ENCODE measurements around the gene TMC6. TPM values are rescaled to one million over a fixed set of nuclear protein-coding genes. Genes with fewer than 3 reads are reported as not detected.

TMC6 gene
- total and polyA plus RNA-seq, 8 donors, result 31.4 to 152 (median 42.8) TPM

GRCh38 chr17:78130090-78130436 lies 1.5 kb upstream of the TMC6 start:
- no peak for ATAC-seq
- Histone ChIP-seq H3K27ac (peak overlapping the region; percentile 60 to 93), H3K36me3 (peaks cover 0 to 23% of the 10 kb centered on the region in 2 donors), H3K4me3 (peak overlapping the region in 1 of 2 donors; percentile 58), H3K4me1 (peaks cover 30 to 92% of the 10 kb centered on the region in 2 donors), H3K9me3 (no peaks in the 10 kb centered on the region), H3K27me3 (peaks cover 0 to 12% of the 10 kb centered on the region in 2 donors)
- TF ChIP-seq, protein P1, sequence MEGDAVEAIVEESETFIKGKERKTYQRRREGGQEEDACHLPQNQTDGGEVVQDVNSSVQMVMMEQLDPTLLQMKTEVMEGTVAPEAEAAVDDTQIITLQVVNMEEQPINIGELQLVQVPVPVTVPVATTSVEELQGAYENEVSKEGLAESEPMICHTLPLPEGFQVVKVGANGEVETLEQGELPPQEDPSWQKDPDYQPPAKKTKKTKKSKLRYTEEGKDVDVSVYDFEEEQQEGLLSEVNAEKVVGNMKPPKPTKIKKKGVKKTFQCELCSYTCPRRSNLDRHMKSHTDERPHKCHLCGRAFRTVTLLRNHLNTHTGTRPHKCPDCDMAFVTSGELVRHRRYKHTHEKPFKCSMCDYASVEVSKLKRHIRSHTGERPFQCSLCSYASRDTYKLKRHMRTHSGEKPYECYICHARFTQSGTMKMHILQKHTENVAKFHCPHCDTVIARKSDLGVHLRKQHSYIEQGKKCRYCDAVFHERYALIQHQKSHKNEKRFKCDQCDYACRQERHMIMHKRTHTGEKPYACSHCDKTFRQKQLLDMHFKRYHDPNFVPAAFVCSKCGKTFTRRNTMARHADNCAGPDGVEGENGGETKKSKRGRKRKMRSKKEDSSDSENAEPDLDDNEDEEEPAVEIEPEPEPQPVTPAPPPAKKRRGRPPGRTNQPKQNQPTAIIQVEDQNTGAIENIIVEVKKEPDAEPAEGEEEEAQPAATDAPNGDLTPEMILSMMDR (IDR thresholded peaks at IDR 0.05), result no peak
- intact Hi-C loops (cut with DNase I), result no loop called here
- DNase-seq, result no peak

DNA sequence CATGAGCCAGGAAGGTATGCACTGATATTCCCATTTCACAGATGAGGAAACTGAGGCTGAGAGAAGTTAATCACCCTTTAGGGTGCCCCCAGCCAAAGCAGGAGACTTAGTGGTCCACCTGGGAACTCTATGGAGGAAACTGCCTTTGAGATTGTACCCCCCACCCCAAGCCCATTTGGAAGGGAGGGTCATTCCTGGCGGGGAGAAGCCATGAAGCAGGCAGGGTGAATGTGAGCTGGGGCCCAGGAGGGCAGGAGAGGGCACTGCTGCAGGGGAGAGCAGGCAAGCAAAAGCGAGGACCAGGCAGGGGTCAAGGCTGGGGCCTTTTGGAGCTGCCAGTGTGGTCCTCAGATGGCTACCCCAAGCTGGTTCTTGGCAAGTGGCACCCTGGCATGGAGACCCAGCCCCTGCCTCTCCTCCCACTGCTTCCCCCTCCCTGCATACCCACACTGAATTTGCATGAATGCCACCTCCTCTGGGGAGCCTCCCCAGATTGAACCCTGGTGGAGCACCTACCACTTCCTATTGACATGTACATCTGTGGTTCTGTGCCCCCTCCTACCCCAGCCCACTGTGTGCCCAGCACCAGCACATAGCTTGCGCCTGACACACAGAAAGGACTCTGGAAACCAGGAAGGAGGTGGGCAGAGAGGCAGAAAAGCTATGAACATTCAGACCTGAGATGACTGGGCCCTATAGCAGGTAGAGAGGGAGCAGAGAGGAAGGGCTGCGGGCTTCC lies 965 bp upstream of the TMC6 start:
- peak overlapping the region in 1 of 2 donors; percentile 94 for H3K4me3 ChIP-seq
- TF ChIP-seq, protein P1 (IDR thresholded peaks at IDR 0.05), result no peak
- intact Hi-C loops (cut with DNase I), result no loop called here

DNA sequence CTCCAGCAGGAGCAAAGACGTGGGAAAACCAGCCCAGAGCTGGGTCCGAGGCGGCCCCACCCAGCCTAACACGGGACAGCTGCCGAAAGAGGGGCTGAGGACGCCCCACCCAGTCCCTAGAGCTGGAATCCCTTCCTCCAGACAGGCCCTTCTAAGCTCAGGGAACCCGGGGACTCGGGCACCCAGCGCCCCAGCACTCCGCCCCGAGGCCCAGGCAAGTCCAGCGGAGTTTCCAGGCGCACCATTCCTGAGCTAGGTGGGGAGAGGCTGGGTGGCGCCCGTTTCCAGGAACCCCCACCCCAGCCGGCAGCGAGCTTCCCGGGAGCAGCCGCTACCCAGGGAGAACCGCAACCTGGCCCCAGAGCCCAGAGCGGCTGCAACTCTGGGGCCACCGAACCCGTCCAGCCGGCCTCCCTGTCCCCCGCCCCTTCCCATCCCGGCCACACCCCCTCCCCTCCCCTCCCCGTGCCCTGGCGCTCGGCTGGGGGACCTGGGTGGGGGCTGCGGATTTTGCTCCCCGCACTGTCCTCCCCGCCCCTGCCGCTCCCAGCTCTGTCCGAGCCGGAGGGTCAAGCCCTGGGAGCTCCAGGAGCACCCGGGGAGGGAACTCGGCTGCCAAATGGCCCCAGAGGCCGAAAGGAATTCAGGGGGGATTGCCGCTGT lies 536 bp downstream of the TMC6 start:
- ATAC-seq (peak; percentile 63), DNase-seq (peak in 2 of 4 donors; percentile 59 to 88)
- Histone ChIP-seq H3K4me1 (peaks cover 30 to 88% of the 10 kb centered on the region in 2 donors), H3K4me3 (peak overlapping the region; percentile 60 to 94), H3K9me3 (no peaks in the 10 kb centered on the region), H3K27ac (peak overlapping the region; percentile 90 to 93), H3K27me3 (peaks cover 0 to 12% of the 10 kb centered on the region in 2 donors), H3K36me3 (peaks cover 0 to 37% of the 10 kb centered on the region in 2 donors)
- intact Hi-C loops (cut with DNase I), result no loop called here
- TF ChIP-seq, protein P1 (IDR thresholded peaks at IDR 0.05), result no peak

More for the DNA sequence above, 965 bp upstream of the TMC6 start:
- peak in 1 of 4 donors; percentile 68 for DNase-seq
- H3K36me3 ChIP-seq, result peaks cover 0 to 23% of the 10 kb centered on the region in 2 donors
- H3K4me1 ChIP-seq, result peaks cover 30 to 95% of the 10 kb centered on the region in 2 donors
- ATAC-seq, result no peak
- H3K9me3 ChIP-seq, result no peaks in the 10 kb centered on the region
- peaks cover 0 to 12% of the 10 kb centered on the region in 2 donors for H3K27me3 ChIP-seq
- H3K27ac ChIP-seq, result peak overlapping the region; percentile 90 to 93

- DNase-seq (peak in 2 of 4 donors; percentile 88 to 94), ATAC-seq (peak; percentile 31)
- peaks cover 0 to 12% of the 10 kb centered on the region in 2 donors for H3K27me3 ChIP-seq
- H3K27ac ChIP-seq, result peak overlapping the region; percentile 90 to 93
- peak overlapping the region; percentile 60 to 94 for H3K4me3 ChIP-seq
- no peaks in the 10 kb centered on the region for H3K9me3 ChIP-seq
- TF ChIP-seq, protein P1 (IDR thresholded peaks at IDR 0.05), result no peak
- intact Hi-C loops (cut with DNase I), result no loop called here
- peaks cover 30 to 88% of the 10 kb centered on the region in 2 donors for H3K4me1 ChIP-seq
- H3K36me3 ChIP-seq, result peaks cover 0 to 43% of the 10 kb centered on the region in 2 donors
Observed at GRCh38 chr17:78127239-78127887, 1.2 kb downstream of the TMC6 start.

DNA sequence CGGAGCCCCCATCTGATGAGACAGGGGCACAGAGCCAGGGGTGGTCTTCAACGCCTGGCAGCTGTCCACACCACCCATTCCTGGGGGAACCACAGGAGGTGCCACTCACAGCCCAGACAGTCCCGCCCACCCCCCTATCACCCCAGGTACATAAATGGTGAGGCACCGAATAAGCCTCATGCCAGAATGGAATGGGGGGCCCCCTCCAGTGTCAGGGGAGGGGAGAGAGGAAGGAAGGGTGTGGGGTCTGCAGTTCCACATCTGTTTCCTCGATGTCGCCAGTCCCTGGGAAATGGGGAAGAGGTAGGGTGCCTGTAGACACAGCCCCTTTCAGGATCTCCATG lies 1.7 kb downstream of the TMC6 start:
- DNase-seq (no peak), ATAC-seq (no peak)
- Histone ChIP-seq H3K4me1 (peaks cover 30 to 88% of the 10 kb centered on the region in 2 donors), H3K27me3 (peaks cover 0 to 8% of the 10 kb centered on the region in 2 donors), H3K9me3 (no peaks in the 10 kb centered on the region), H3K4me3 (peak overlapping the region; percentile 60 to 94), H3K27ac (peak overlapping the region; percentile 90 to 93), H3K36me3 (peaks cover 0 to 48% of the 10 kb centered on the region in 2 donors)
- intact Hi-C loops (cut with DNase I), result no loop called here
- TF ChIP-seq, protein P1 (IDR thresholded peaks at IDR 0.05), result no peak

Measured in left lung (tissue), 10 donors.